B cell (primary cell): Measurements from ENCODE around the gene MAP2K5. TPM values are rescaled to one million over a fixed set of nuclear protein-coding genes. Genes with fewer than 3 reads are reported as not detected.
A peak's percentile ranks its signal among the peaks of the same experiment; 100 is the strongest.

Source experiments
- ATAC-seq: fragments of 200-7000 bp; cut with Tn5 transposase; one replicate; pipeline ENCODE4 v1.10.0; 2021; ENCODE audit warnings: low read depth, mild to moderate bottlenecking, moderate number of reproducible peaks, moderate library complexity
- CTCF ChIA-PET: fragments of 350-600 bp; sonication (Branson Sonifier 250); formaldehyde crosslinking; loops from one replicate; lab custom pipeline; 2021; ENCODE audit warnings: antibody characterized with exemption, inconsistent platforms; lab: Charles Lee
- POLR2A ChIA-PET: fragments of 350-600 bp; sonication (Branson Sonifier 250); formaldehyde crosslinking; loops from one replicate; lab custom pipeline; 2021; ENCODE audit warnings: antibody characterized with exemption; lab: Charles Lee
- DNase-seq: peaks from one replicate; pipeline ENCODE4 v3.0.0; 2013
- H2AFZ ChIP-seq: 2 replicates; pipeline ENCODE4 v1.6.1; 2012; ENCODE audit warnings: mild to moderate bottlenecking, low read depth, low read length; ENCODE audit not compliant: insufficient read depth, poor library complexity, severe bottlenecking
- H3K27ac ChIP-seq, 2 donors: 1 replicate in 1 of 2; 2 replicates in 1 of 2; pipeline ENCODE4 v1.5.1; 2012 to 2013; ENCODE audit warnings: low read length in 2 of 2, mild to moderate bottlenecking in 2 of 2, moderate library complexity in 1 of 2
- H3K27me3 ChIP-seq, 4 experiments: fragments of 200-600 bp in 1 of 4; sonication (generic) in 1 of 4; replicated peaks in 1 of 4; 1 replicate in 2 of 4; 2 replicates in 2 of 4; pipeline versions ENCODE4 v1.6.1 to v1.7.0; 2013 to 2016; ENCODE audit warnings: low read length in 3 of 4, mild to moderate bottlenecking in 2 of 4, mixed read lengths in 1 of 4, moderate library complexity in 1 of 4; ENCODE audit not compliant: insufficient read depth in 4 of 4, control insufficient read depth in 3 of 4; ENCODE audit errors: control extremely low read depth in 1 of 4
- H3K36me3 ChIP-seq, 2 experiments: replicated peaks in 1 of 2; 1 replicate in 1 of 2; 2 replicates in 1 of 2; pipeline versions ENCODE4 v1.6.1 to v1.7.1; 2013; ENCODE audit warnings: low read length in 1 of 2; ENCODE audit not compliant: insufficient read depth in 2 of 2, control insufficient read depth in 1 of 2; ENCODE audit errors: control extremely low read depth in 1 of 2, extremely low read depth in 1 of 2
- H3K4me1 ChIP-seq, 2 donors: fragments of 200-600 bp in 1 of 2; sonication (generic) in 1 of 2; 1 replicate in 1 of 2; 2 replicates in 1 of 2; pipeline versions ENCODE4 v1.5.1 to v1.6.1; 2013 to 2017; ENCODE audit warnings: low read length in 2 of 2; ENCODE audit not compliant: control insufficient read depth in 2 of 2, insufficient read depth in 2 of 2
- H3K4me2 ChIP-seq: replicated peaks from 2 replicates; pipeline ENCODE3; 2012; ENCODE audit warnings: mild to moderate bottlenecking, low read depth, low read length; ENCODE audit not compliant: poor library complexity, severe bottlenecking
- H3K4me3 ChIP-seq, 5 experiments: fragments of 200-600 bp in 1 of 5; sonication (generic) in 1 of 5; 1 replicate in 3 of 5; 2 replicates in 2 of 5; pipeline versions ENCODE4 v1.5.1 to v1.7.0; 2011 to 2016; ENCODE audit warnings: low read length in 4 of 5, mild to moderate bottlenecking in 4 of 5, low read depth in 2 of 5, control low read depth in 1 of 5, moderate library complexity in 1 of 5; ENCODE audit not compliant: insufficient read depth in 1 of 5; ENCODE audit errors: control extremely low read depth in 1 of 5, extremely low read depth in 1 of 5
- H3K79me2 ChIP-seq: fragments of 200-600 bp; sonication (generic); one replicate; pipeline ENCODE4 v1.6.0; 2016; ENCODE audit warnings: low read length; ENCODE audit not compliant: control insufficient read depth, insufficient read depth
- H3K9ac ChIP-seq: fragments of 200-600 bp; sonication (generic); 2 replicates; pipeline ENCODE4 v1.6.1; 2017; ENCODE audit warnings: mild to moderate bottlenecking, low read length, moderate library complexity
- H3K9me3 ChIP-seq, 3 donors: one replicate each; pipeline versions ENCODE4 v1.6.1 to v1.7.1; 2013; ENCODE audit warnings: low read length in 2 of 3; ENCODE audit not compliant: control insufficient read depth in 2 of 3, insufficient read depth in 1 of 3; ENCODE audit errors: control extremely low read depth in 1 of 3
- H4K20me1 ChIP-seq: 2 replicates; pipeline ENCODE4 v1.6.0; 2012; ENCODE audit warnings: mild to moderate bottlenecking, low read length; ENCODE audit not compliant: insufficient read depth, control insufficient read depth, poor library complexity, severe bottlenecking
- H3K27ac Mint-ChIP-seq: one replicate; pipeline ENCODE4 v1.8.0; 2021; ENCODE audit warnings: mixed read lengths
- H3K27me3 Mint-ChIP-seq: one replicate; pipeline ENCODE4 v1.8.0; 2021; ENCODE audit warnings: mixed read lengths
- H3K4me1 Mint-ChIP-seq: one replicate; pipeline ENCODE4 v1.8.0; 2021; ENCODE audit warnings: mixed read lengths
- H3K4me3 Mint-ChIP-seq: one replicate; pipeline ENCODE4 v1.8.0; 2021; ENCODE audit warnings: mixed read lengths
- H3K9me3 Mint-ChIP-seq: one replicate; pipeline ENCODE4 v1.8.0; 2022; ENCODE audit warnings: mixed read lengths; ENCODE audit not compliant: insufficient read depth
- CTCF ChIP-seq: fragments of 200-600 bp; IDR thresholded peaks from one replicate; pipeline ENCODE4 v1.8.0; 2022; ENCODE audit warnings: antibody characterized with exemption, mild to moderate bottlenecking
- EZH2 ChIP-seq: IDR thresholded peaks from 2 replicates; pipeline ENCODE4 v1.6.1; 2012; ENCODE audit warnings: borderline replicate concordance, low read depth, mild to moderate bottlenecking, moderate library complexity, low read length; ENCODE audit not compliant: insufficient read depth, poor library complexity, severe bottlenecking
- WGBS: methylation state at CpG from one replicate; pipeline ENCODE4 v1.1.5; 2013; ENCODE audit warnings: missing lambda C conversion rate; ENCODE audit not compliant: insufficient coverage; 5-methylcytosine and 5-hydroxymethylcytosine counted together
- intact Hi-C: fragments of 100-400 bp; cut with micrococcal nuclease; formaldehyde crosslinking; loops from one replicate; pipeline ENCODE4 v1.10.0; 2022
- polyA plus RNA-seq: library from polyadenylated mRNA; depleted of rRNA; stranded (reverse); fragments of >200 nt; gene quantifications from 2 replicates; pipeline ENCODE4 v1.2.3, GENCODE V29; 2012
- total RNA-seq, 2 donors: library from RNA; stranded (reverse); fragments of 120-200 nt in 1 of 2; gene quantifications; 1 replicate in 1 of 2; 2 replicates in 1 of 2; pipeline versions ENCODE4 v1.2.3 to v1.2.4, GENCODE V29; 2013 to 2022

Gene MAP2K5
- total and polyA plus RNA-seq, 2 donors (not counting 1 experiment from before 2014, with no cell fraction given), result 11.1 to 40.0 TPM

GRCh38 chr15:67832897-67833709 is 290.6 kb downstream of the MAP2K5 start:
- H3K4me1 Mint-ChIP-seq, result peaks cover 64% of the 10 kb centered on the region
- H2AFZ ChIP-seq, result peak overlapping the region; percentile 64
- H3K27ac Mint-ChIP-seq, result peak overlapping the region; percentile 64

More at GRCh38 chr15:67832897-67833709, 290.6 kb downstream of the MAP2K5 start:
- Histone ChIP-seq H3K27ac (no peak overlapping the region), H3K4me2 (peak overlapping the region; percentile 89), H3K4me1 (peaks cover 62 to 65% of the 10 kb centered on the region in 2 donors), H3K4me3 (peak overlapping the region in 4 of 5 experiments; percentile 8 to 74 (median 53)), H3K36me3 (no peaks in the 10 kb centered on the region), H3K9me3 (peaks cover 0 to 65% (median 6%) of the 10 kb centered on the region in 3 donors), H3K27me3 (peaks cover 4 to 97% (median 67%) of the 10 kb centered on the region in 4 experiments), H3K79me2 (no peaks in the 10 kb centered on the region), H4K20me1 (peaks cover 4% of the 10 kb centered on the region), H3K9ac (peak overlapping the region; percentile 51)
- POLR2A ChIA-PET, result interaction anchor here (0.7 to 2.0 kb wide), 3 partner anchors 8 to 54 kb away, joined by 3 to 10 read pairs (median 5); no protein-coding TSS in a partner anchor
- no peaks in the 10 kb centered on the region for H3K9me3 Mint-ChIP-seq
- WGBS, result 11% methylated on average over 19 of the region's 32 CpGs
- H3K4me3 Mint-ChIP-seq, result peak overlapping the region; percentile 88
- TF ChIP-seq CTCF (no peak), EZH2 (no peak)
- CTCF ChIA-PET, result interaction anchor here (1.0 to 16.8 kb wide), 6 partner anchors 10 to 376 kb away, joined by 3 to 237 read pairs (median 8); no protein-coding TSS in a partner anchor
- ATAC-seq, result no peak
- intact Hi-C loops, result no loop called here
- peak; percentile 50 for DNase-seq
- peaks cover 67% of the 10 kb centered on the region for H3K27me3 Mint-ChIP-seq
